Jurkat, Clone E6-1 (cell line): ENCODE data around the gene KRTAP5-8.
"Not testable (repeated sequence)": the region's sequence is repeated elsewhere in the genome, so short reads cannot be mapped to it uniquely, and the experiment has no call there.

Source experiments
- DNase-seq: peaks from one replicate; pipeline ENCODE4 v3.0.0-alpha.2; 2011; ENCODE audit warnings: low read depth, low spot score
- H3K4me3 ChIP-seq: 2 replicates; pipeline ENCODE4 v1.5.1; 2011; ENCODE audit warnings: mild to moderate bottlenecking, low read length, control low read depth, moderate library complexity

The KRTAP5-8 gene

DNA sequence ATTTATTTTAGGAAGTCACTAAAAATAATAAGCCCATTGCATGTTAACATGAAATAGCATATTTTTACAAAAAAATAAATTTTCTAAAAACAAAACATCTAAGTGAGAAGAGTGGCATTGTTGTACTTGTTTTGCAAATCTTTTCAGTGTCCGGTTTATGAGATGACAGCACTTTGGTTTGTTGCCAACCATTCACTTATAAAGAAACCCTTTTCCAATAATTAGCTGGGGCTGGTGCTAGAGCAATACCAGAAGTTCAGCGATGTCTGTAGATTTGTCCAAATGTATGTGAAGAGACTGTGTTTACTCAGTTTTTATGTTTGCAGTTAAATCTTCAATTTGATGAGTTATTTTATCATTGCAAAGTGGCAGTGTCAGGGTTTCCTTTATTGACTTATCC is 32.8 kb upstream of the KRTAP5-8 start:
- H3K4me3 ChIP-seq = no peak overlapping the region
- no peak for DNase-seq

DNA sequence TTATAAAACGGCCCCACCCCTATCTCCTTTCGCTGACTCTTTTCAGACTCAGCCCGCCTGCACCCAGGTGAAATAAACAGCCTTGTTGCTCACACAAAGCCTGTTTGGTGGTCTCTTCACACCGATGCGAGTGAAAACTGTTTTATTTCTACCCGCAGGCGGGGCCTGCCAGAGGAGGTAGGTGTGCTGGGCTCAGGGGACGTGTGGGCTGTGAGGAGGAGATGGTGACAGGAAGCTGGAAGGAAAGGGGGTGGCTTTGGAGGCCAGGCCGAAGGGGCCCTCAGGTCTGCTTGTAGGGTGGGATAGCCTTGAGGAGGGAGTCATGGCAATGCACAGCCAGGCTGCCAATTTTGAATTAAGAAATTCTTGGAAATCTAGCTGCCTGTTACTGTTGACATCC is 32.0 kb upstream of the KRTAP5-8 start:
- no peak for DNase-seq
- H3K4me3 ChIP-seq = no peak overlapping the region

DNA sequence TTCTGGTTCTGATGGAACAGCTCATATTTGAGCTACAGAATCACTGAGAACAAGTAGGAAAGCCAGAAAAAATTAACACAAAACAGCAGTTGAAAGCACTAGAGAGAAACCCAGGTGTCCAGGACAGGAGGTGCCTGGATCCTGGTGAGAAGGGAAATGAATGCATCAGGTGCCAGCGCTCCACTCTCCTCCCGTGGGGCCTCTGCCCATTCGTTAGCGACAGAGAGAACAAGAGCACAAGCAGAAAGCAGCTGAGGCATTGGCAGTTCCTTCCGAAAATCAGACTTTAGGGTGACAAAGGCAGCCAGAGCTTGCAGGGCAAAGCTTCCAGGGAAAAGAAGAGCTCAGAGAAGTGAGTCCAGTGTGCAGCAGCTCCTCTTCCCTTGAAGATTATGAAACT is 30.7 kb upstream of the KRTAP5-8 start:
- H3K4me3 ChIP-seq = no peak overlapping the region
- no peak for DNase-seq

DNA sequence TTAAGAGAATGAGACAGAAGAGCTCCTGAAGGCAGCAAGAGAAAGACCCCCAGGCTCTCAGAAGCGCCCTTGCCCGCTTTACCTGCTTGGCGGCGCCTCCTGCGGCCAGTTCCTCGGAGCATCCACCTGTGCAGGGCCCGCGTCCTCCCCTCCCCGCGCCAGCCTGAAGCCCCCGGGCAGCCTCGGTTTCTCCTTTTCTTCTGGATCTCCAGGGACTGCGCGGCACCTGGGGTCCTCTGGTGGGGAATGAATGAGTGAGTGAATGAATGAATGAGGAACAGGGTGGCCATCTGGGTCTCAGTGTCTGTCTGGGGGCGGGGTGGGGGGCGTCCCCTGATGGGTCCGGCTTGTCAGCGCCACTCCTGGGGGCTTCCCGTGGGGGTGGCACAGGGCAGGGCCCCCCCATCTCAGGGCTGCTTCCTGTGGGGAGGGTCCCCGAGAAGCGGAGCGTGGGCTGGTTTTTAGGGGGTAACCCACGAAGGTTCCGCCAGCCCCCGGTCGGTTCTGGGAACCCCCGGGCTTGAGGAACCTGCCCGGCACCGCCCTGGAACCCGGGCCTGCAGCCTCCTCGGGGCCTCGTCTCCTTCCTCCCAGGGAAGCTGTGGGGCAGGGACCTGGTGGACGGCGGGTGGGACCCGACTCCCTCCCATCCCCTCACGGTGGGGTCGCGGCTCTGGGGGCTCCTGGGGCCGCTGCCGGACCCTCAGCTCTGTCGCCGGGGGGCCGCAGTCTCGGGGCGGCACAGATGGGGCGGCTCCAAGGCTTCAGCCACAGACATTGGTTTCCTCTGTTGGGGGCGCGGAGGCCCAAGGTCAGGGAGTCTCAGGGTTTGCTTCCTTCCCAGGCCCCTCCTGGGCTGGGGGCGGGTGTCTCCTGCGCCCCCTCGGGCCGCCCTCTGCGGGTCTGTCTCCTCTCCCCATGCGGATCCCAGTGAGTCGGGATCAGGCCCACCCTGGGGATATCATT is 19.0 kb upstream of the KRTAP5-8 start:
- H3K4me3 ChIP-seq = no peak overlapping the region

DNA sequence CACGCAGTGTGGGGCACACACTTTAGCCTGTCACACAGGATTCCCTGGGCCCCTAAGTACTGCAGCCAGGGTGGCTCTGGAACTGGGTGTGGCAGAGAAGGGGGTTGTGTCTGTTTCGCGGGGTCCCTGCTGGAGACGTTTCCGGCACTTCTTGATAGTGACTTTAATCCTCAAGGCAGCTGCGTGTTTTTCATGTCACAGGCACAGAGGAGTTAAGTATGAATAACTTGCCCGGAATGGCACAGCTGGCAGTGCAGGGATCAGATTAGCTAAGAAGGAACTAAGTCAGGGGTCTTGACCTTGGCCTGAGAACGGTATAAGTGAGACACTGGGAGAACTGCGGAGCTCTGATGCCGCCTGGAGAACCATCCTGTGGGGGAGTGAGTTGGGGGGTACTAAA is 18.3 kb upstream of the KRTAP5-8 start:
- no peak for DNase-seq
- no peak overlapping the region for H3K4me3 ChIP-seq

More for the DNA sequence above, 19.0 kb upstream of the KRTAP5-8 start:
- DNase-seq = no peak

DNA sequence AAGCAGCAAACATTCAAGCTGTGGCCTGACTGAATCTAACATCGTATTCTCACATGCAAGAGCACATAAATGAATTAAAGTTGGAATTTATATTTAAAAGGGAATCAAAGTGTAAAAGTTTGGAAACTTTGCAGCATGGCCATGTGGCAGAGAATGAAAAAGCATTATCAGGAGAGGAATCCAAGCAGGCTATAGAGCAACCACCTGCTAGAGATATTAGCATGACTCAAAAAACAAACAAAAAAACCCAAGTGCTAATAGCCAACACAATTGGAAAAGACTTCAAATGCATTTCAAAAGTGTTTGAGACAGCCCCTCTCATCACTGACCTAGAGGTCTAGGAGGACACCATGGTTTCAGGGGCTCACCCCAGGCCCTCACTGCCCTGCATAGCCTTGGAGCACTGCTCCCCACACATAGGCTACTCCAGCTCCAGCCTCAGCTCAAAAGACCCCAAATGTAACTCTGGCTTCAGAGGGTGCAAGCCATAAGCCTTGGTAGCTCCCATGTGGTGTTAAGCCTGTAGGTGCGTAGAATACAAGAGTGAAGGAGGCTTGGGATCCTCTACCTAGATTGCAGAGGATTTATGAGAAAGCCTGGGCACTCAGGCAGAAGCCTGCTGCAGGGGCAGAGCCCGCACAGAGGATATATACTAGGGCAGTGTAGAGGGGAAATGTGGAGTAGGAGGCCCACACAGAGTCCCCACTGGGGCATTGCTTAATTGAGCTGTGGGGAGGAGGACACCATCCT is 12.5 kb upstream of the KRTAP5-8 start:
- H3K4me3 ChIP-seq = no peak overlapping the region
- DNase-seq = no peak

DNA sequence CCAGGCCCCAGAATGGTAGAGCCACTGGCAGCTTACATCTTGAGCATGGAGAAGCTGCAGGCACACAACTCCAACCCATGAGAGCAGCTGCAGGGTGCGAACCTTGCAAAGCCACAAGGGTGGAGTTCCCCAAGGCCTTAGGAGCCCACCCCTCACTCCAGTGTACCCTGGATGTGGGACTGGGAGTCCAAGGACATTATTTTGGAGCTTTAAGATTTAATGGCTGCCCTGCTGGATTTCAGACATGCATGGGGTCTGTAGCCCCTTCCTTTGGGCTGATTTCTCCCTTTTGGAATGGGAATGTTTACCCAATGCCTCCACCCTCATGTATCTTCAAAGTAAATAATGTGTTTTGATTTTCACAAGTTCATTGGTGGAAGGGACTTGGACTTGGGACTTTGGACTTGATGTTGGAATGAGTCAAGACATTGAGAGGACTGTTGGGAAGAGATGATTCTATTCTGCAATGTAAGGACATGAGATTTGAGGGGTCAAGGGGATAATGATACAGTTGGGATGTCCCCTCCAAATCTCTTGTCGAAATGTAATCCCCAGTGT is 11.8 kb upstream of the KRTAP5-8 start:
- H3K4me3 ChIP-seq = no peak overlapping the region
- no peak for DNase-seq

DNA sequence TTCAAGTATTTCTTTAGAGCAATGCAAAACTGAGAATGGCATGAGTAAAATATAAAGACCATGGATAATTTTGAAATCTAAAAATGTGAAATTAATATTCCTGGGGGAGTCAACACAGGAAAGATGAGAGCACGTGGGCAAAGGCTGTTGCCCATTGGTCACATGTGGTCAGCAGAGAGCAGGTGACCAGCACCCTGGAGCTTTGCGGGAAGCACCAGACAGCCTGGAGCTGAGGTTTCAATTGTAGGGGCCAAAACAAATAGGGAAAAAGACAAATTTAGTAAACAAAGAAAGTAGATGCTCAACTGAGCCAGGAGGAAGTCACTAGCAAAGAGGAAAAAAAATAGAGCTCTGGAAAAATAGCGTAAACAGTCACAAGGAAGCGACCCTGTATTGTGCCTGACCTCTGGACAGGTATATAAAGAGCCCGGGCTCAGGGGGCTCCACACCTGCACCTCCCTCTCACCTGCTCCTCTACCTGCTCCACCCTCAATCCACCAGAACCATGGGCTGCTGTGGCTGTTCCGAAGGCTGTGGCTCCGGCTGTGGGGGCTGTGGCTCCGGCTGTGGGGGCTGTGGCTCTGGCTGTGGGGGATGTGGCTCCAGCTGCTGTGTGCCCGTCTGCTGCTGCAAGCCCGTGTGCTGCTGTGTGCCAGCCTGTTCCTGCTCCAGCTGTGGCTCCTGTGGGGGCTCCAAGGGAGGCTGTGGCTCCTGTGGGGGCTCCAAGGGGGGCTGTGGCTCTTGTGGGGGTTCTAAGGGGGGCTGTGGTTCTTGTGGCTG is 10.8 kb upstream of the KRTAP5-8 start, which contains the start of gene KRTAP5-7:
TSS of gene KRTAP5-7 (plus strand) at position 472 of the 780 bp plus-strand sequence. CDS start at position 506, 34 bp downstream.
- H3K4me3 ChIP-seq, DNase-seq: not testable (repeated sequence)

DNA sequence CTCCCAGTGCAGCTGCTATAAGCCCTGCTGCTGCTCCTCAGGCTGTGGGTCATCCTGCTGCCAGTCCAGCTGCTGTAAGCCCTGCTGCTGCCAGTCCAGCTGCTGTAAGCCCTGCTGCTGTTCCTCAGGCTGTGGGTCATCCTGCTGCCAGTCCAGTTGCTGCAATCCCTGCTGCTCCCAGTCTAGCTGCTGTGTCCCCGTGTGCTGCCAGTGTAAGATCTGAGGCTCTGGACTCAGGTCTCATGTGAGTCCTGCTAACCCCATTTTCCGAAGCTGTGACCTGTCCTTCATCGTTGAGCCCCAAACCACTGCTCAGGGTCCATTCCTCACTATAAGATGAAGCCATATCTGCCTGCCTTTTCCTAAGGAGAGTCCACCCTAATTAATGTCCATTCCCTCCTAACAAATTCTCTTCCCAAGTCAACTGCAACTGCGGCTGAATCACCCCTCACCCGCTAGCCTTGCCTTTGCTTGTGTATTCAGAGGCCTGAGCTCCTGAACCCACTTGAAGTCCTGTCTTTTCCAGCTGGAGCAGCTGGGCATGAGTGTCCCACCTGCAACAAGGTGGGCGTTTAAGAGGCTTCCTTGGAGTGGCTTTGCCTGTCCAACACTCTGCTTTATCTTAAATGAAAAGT is 10.1 kb upstream of the KRTAP5-8 start:
- H3K4me3 ChIP-seq = no peak overlapping the region
- DNase-seq = no peak

DNA sequence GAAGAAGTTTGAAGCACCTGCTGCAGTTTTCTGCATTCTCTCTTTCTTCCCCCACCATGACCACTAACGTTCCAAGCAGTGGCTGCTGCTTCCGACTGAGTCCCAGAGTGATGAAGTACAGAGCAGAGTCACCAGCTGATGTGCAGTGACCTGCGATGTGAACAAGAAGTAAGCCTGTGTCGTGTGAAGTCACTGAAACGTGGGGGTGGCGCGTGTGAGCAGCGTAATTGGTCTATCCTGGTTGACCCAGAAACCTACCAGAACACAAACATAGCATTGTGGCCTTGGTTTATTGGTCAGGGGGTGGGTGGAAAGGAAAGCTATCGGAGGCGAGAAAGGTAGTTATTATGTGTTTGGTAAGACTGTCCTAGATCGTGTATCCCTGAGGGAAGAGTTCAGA is 7.2 kb upstream of the KRTAP5-8 start:
- no peak for DNase-seq
- no peak overlapping the region for H3K4me3 ChIP-seq

DNA sequence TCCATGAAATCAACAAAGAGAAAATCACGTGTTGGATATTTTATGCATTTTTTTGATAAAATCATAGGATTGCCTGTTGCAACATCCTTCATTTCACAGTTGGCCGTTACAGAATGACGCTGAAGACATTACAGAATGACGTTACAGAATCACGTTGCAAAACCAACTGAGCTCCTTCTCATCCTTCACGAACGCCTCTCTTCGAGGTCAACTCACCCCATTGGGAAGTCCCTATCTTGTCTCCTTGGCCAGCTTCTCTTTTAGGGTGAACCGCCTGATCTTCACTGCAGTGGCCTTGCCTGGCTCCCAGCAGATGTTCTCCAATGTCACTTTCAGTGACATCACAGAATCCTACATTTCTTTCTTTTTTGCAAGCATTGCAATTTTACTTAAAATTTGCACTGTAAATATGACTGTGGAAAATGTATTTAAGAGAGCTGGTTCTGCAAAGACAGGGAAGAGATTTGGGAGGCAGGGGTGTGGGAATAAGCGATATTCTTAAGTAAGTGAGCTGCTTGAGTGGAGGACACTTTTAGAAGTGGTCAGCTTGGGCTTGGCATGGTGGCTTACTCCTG is 5.7 kb upstream of the KRTAP5-8 start:
- no peak for DNase-seq

DNA sequence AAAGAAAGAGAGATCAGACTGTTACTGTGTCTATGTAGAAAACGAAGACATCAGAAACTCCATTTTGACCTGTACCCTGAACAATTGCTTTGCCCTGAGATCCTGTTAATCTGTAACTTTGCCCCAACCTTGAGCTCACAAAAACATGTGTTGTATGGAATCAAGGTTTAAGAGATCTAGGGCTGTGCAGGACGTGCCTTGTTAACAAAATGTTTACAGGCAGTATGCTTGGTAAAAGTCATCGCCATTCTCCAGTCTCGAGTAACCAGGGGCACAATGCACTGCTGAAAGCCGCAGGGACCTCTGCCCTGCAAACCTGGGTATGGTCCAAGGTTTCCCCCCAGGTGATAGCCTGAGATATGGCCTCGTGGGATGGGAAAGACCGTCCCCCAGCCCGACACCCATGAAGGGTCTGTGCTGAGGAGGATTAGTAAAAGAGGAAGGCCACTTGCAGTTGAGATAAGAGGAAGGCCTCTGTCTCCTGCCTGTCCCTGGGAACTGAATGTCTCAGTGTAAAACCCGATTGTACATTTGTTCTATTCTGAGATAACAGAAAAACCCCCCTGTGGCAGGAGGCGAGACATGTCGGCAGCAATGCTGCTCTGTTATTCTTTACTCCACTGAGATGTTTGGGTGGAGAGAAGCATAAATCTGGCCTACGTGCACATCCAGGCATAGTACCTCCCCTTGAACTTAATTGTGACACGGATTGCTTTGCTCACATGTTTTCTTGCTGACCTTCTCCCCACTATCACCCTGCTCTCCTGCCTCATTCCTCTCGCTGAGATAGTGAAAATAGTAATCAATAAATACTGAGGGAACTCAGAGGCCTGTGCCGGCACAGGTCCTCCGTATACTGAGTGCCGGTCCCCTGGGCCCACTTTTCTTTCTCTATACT is 2.9 kb upstream of the KRTAP5-8 start:
- DNase-seq, H3K4me3 ChIP-seq: not testable (repeated sequence)

More for the DNA sequence above, 5.7 kb upstream of the KRTAP5-8 start:
- no peak overlapping the region for H3K4me3 ChIP-seq

DNA sequence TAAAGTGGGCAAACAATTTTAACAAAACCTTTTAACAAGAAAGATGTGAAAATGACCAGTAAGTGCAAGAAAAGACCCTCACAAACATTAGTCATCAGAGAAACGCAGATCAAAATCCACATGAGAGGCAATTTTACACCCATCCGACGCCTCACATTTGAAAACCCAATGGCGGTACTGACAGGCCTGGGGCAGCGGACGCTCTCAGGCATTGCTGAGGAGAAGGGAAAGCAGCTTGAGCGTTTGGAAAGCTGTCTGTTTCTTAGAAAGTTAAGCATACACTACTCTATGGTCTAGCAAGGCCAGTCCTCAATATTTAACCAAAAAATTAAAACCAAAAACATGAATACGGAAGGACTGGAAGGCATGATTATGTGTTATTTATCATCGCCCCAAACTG is 2.0 kb upstream of the KRTAP5-8 start:
- DNase-seq = no peak
- no peak overlapping the region for H3K4me3 ChIP-seq

DNA sequence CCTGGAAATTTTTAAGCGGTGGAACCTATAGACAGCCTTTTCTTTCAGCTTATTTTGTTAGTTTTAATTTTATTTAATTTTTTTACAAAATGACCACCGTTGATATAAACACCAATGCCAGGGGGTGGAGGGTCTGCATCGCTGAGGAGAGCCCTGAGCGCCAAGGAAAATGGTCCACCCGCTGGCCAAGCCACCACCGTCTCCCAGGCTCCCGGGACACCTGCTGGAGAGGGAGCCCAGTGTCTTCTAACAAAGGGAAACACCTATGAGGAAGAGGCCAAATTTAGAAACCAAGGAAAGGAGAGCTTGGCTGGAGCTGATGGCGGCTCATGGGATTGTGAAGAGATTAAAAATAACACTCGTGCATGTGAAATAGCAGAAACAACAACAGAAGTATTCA is 288 bp upstream of the KRTAP5-8 start:
- H3K4me3 ChIP-seq = no peak overlapping the region
- no peak for DNase-seq

DNA sequence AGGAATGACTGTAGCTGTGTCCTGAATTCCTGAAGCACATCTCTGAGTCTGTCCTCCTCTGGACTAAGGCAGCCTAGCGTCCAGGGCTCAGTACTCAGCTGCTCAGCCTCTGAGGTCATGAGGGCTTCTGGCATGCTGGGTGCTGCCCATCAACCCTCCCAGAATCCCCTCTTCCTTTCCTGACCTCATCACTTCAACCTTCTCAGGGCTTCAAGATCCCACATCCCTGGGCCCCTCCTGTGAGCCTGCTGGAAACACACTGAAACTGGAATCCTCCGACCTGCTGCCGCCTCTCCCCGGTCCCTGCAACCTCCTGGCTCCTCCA is 803 bp downstream of the KRTAP5-8 start:
- DNase-seq = no peak
- H3K4me3 ChIP-seq = no peak overlapping the region

DNA sequence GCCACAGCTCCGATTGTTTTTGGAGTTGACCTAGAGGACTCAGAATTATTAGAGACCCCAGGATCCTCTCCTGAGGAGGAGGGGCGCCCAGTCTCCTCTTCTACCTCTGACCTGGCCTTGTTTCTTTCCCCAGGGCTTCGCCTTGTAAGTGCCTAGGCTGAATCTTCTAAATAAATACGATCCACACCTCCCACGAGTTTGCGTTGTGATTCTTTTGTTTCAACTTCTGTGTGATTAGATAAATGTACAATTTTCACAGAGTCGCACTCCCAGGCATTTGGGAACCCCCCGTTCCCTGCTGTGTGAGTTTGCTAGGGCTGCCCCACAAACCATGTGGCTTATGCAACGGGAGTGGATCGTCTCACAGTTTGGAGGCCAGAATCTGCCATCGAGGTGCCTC is 1.2 kb downstream of the KRTAP5-8 start:
- DNase-seq = no peak
- no peak overlapping the region for H3K4me3 ChIP-seq

DNA sequence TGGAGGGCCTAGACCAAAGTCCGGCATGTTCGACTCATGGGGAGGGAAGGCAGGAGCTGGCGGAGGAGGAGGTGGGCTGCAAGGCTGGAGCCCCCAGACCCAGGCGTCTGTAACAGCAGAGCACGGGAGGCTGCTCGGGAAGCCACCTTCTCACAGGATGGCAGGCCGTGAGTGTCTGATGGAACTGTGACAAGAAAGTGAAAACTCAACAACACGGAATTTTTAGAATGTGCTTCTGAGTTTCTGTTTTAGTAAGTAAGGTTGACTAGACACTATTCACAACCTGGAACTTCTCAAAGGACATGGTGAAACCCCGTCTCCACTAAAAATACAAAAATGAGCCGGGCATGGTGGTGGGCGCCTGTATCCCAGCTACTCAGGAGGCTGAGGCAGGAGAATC is 2.1 kb downstream of the KRTAP5-8 start:
- not testable (repeated sequence) for DNase-seq, H3K4me3 ChIP-seq
